HG03196 (cell line): ENCODE results near the gene TECTB.
A peak's percentile ranks its signal among the peaks of the same experiment; 100 is the strongest.

Source experiments
- ATAC-seq: cut with Tn5 transposase; IDR thresholded peaks from one replicate; pipeline ENCODE4 v1.9.1; 2021; ENCODE audit not compliant: unreplicated experiment

TECTB gene

DNA sequence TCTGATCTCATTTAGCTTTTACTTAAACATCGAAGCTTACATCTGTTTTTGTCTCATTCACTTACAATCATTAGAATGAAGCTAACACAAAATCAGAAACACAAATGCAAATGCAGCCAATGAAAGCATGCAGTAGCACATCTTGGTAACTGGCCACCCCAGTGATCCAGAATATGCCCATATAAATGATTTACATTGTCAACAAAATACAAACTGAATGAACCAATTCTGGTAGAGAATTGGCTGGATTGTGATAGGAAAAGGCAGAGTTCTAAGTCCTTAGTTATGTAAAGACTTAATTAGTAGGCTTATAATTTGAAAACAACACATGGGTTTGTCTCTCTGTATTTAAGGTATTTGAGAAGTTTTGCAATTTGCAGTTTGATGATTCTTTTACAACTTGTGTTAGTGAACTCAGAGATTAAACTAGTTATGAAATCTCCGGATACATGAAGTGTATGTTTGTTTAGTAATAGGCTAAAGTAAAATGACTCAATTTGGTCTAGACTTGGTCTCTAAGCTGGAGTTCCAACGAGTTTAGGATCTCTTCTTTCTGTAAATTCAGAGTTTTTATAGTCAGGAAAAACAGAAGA, 21.2 kb downstream of the TECTB start:
- ATAC-seq = no peak

DNA sequence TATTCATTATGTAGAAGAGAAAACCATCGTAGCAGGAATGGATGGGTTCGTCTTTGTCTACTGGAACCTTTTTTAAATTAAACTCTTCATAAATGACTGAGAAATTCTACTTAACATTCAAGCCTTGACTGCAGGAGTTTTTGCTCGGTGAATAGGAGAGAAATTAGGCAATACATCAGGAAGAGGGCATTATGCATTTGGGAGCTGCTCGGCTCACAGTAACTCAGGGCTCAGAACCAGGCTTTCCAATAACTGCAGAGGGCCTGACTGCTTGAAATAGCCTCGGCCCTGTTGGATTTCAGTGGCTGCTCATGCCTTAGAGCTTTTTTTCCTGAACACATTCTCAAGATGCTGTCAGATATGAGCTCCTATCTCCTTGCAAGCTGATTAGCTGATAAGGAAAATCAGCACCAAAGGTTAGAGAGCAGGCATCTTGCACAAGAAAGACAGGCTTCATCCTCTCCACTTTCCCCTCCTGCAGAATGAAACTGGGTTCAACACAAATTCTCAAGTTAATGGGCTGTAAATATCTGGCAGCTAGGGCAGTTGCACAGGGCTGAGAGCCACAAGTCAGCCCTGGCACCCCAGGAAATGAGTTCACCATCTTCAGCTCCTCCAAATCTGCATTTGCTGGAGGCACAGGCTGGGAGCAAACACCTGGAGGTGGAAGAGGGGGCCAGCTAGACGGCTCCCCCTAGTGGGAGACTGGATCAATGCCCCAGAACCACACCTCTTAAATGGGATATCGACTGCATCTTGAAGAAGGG, 24.3 kb downstream of the TECTB start:
- peak; percentile 61 for ATAC-seq

DNA sequence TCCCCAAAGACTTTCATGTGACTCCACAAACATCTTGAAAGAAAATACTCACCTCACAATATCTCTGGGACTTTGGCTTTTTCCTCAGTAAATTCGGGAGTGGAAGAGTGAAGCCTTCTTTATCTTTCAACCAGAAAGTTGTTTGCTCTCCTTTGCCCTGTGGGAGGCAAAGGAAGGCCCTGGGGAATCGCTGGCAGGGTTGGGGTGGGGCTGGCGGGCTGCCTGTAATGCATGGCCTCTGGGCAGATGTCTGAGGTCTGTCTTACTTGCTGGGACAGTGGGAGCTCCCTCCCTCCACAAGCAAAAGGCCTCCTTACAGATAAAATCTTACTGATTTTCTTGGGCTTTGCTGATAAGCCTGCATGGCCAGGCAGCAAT, 24.9 kb downstream of the TECTB start:
- no peak for ATAC-seq

DNA sequence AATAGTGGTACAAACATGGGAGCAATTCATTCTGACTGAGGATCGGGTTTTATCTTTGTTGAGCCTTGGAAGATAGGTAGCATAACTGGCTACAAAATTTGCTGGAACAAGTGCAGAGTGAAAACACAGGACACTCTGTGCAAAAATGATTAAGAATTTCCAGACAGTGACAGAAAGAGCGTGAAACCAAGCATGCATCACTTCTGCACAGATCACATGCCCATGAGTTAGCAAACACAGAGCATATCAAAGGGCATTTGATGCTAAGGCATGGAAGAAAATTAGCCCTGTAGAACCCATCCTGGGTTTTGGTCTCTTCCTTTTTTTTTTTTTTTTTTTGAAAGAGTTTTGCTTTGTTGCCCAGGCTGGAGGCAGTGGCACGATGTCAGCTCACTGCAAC, 28.3 kb downstream of the TECTB start:
- ATAC-seq = no peak

DNA sequence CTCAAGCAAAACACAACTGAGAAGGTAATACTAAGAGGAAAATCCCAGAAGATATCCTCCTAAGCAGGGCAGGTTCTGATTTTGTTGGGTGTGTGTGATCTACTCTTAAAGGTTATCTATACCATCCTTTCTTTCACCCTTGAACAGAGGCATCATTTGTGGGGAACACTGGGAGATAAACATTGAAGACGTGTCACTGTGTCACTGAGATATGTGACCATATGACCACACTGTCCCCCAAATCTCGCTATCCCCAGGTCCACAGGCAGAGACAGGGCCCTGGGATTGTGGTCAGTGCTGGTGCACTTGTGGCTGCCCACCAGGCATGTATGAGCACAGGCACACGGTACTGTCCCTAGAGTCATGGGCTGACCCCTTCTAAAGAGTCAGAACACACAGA, 30.0 kb downstream of the TECTB start:
- ATAC-seq = no peak

DNA sequence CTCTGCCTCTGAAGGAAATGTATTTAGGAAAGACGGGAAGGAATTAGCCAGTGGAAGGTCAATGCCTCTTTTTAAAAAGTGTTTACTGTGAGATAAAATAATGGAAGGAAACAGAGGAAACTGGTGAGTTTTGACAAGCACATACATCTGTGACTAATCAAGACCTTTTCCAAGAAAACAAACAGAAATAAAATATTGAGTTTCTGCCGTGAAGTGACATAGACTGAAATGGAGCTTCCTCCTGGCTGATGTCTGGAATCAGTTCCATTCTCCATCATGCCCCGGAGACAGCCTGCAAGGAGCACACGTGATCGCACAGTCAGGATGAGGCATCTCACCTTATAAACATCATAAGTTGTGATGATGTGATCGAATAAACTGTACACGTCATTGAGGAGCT, 30.7 kb downstream of the TECTB start:
- ATAC-seq = no peak

DNA sequence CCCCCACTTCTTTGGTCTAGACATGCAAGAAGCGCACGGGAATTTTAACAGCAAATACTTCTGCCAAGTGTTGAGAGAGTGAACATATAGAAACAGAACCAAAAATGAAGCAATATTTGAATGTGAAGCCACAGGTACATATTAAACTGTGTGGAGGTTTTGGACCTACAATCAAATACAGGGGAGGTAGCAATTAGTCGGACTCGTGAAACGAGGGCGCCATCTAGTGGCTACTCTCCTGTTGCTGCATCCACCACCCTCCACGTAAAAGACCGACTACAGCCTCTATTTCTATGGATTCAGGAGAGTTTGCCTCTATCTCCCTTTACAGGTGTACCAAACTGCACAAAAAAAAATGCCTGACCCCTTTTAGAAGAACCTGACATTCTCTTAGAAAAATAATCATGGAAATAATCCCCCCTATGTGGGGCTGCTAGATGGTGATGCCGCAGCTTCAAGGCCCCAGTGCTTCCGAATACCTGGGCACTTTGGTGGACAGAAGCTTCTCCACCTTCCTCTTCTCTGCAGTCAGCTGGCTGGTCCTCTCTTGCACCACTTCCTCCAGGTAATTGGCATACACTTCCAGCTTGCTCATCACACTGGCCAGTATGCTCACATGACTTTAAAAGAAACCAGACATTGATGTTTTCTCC, 31.7 kb downstream of the TECTB start:
- ATAC-seq = peak; percentile 76

DNA sequence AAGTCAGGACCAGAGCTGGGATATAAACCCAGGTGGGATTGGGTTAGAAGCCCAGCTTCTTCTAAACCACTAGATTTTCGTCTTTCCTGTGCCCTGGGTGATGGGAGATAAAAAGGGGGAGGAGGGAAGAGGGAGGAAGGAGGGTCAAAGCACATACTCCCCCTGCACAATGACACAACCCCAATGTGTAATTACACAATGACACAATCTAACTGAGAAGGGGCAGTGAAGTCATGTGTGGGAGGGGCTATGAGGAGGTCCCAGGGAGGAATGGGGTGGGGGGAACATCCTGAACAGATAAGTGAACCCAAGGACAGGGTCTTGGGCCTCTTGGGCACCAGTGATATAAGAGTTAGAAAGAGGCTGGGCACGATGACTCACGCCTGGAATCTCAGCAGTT, 44.5 kb downstream of the TECTB start:
- no peak for ATAC-seq

DNA sequence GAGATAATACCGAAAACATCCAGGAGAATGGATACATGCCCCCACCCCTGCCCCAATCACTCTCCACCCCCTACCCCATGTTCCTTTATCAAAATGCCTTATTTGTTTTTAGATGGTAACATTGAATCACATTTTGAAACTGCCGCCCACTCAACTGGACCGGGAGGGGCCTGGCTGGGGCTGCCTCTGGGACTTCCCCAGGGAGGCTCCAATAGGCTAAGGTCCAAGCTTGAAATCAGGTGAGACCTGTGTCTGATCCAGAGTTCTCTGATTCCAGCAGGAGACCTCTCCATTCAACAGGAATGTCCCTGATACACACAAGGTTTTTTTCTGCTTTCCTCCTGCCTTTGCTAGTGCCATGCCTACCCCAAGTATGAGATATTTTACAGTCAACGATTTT, 47.0 kb downstream of the TECTB start:
- no peak for ATAC-seq

DNA sequence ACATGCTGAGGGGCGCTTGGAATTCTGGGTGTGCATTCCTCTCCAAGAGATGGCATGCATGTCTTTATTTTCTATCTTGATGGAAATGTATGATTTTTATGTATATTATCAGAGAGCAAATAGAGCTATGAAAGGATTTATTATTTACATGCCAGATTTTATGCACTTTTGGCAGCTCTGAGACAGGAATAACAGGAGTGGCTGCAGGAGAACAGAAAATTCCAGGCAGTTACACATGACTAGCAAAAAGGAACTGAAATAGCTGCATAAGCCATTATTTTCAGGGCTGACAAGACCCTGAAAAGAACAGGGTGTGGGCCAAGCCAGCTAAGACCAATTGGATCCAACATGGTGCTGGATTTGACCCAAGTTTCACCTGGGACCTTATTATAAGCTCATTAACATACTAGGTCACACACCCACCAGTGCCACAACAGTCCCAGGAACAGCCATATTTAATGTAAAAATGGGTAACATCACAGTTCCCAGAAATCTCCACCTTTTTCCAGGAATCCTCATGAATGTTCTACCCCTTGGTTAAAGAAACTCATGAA, 47.5 kb downstream of the TECTB start:
- no peak for ATAC-seq

DNA sequence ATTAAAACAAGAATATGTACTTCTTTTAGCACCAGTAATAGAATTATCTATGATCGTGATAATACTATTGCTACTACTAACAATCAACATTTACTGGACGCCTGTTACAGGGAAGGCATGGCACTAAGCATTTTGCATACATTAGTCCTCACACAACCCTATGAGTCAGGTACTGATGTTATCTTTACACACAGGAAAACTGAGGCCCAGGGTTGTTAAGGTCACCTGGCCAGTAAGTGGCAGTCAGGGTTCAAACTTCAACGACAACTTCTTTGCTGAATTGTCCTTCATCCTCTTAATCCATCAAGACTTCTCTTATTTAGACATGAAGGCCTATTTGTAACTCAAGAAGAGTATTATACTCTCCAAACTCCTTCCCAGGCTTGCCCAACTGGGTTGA, 48.8 kb downstream of the TECTB start:
- ATAC-seq = no peak

DNA sequence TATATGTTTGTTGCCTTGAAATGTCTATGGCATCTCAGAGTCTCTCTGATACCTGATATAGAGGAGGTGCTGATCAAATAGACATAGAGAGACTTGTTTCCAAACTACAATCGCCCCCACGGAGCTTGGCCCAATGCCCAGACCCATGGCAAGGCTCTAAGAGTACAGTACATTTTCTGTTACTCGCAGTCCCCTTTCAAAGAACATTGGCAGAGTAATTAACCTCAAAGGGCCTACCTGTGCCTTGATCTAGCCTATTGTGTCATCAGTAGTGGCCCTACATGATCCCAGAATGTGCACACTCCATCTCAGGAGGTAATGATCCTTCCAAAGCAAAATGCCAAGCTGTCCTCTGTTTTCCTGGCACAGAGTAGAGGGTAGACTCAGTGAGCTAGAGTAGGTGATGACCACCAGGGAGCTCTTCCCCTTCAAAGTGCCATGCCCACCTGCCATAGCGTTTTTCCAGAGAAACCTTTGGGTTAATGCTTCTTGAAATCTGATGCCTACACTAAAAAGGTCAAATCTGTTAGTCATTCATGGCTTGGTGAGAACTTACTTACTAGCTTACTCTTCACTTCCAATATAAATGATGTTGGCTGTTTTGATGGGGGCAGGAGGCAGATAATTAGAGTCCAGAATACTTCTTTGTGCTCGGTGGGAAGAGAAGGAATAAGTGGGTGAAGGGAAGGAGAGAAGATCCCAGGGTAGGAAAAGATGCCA, 49.5 kb downstream of the TECTB start:
- ATAC-seq = no peak

DNA sequence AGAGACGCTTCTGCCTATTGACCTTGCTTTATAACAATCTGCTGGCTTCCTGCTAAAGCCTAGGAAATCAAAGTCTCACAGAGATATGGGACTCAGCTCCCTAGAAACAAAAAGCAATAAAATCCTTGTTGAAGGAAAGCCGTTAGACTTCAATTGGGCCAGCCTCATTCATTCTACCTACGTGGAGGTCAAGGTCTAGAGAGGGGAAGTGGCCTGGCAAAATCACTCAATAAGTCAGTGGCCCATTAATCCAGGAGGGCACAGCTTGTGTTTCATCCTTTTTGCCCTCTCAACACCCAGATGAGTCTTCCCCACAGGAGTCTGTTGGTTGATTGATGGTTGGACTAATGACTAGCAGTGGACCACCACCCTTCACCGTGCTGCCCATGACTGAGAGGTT, 50.3 kb downstream of the TECTB start:
- no peak for ATAC-seq

DNA sequence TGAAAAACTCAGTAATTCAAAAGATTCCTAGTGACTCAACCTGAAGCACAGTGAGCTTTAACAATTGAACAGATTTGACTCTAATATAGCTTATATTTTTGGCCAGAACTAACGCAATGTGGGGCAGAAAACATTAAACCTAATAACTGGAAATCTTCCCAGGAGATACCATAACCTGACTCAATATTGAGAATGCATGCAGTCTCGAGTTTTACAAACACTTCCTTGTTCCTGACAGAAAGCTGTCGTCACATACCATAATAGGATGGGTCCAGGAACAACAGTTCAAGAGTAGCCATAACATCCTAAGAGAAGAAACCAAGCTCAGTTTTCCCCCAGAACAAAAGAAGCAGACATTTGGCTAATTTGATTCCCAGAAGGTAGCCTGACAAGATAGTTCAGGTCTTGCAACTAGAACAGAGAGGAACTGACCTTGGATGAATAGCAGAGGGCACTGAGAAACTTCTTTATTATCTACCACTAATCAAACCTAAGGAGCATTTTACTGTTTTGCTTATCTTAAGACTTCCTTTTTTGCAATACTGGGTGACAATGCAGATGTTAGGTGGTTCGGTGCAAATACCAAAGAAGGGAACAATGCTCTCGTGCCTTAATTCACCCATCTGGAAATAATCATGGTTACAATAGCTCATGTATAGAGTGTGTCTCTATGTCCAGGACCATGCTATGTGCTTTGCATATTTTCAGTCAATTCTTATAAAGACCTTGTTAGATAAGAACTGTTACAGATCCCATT, 52.1 kb downstream of the TECTB start:
- ATAC-seq = no peak

DNA sequence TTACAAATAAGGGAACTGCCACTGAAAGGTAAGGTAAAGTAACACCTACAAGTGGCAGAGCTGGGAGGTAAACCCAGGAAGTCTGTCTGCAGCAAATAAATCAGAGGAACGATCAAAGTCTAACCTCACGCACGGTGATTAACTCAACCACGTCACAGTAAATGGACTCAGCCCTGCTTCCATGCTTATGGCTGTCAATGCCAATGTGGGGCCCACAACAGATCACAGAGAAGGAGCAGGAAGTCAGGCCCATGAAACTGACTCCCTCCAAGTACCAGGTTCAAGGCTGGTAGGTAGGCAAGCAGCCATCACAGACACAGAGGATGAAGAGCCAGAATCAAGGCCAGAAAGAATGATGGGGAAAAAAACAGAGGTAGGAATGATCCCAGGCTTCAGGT, 52.7 kb downstream of the TECTB start:
- ATAC-seq = no peak

DNA sequence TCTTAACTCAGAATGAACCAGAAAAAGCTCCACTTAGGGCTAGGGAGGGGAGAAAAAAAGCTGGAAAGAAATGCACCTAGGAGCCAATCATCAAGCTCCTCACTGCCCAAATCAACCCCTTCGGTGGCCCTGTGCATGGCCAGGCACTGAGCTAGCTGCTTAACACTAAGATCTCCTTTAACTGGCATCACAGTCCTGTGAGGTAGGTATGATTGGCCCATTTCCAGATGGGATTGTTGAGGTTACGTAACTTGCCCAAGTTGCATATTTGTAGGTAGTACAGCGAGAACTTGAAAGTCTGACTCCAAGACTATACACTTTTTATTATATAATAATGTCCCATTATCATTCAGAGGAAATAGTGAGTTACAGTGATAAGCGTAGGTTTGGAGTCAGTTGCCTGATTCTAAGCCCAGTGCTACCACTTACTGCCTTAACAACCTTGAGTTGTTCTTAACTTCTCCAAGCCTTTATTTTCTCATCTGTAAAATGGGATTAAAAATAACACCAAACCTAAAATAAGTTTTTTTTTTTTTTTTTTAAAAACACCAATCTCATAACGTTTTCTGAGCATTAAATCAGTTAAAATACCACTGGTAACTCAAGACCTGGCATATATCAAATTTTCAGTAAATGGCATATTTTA, 53.5 kb downstream of the TECTB start:
- ATAC-seq = no peak

DNA sequence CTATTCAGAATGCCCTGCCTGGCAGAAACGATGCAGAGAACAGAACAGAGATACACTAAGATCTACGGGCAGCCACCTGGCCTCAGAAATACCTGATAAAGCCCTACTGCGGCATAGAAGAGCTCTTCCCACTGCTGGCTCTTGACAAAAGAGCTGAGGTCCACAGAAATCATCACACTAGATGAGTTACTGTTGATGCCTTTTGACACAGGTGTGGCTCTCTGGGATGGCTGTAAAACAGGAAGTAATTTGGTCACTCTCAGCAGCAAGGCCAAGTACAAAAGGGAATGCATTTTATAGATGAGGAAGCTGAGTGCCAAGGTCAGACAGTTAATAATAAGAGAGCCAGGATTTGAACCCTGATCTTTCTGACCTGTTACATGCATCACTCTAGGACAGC, 55.8 kb downstream of the TECTB start:
- ATAC-seq = no peak

DNA sequence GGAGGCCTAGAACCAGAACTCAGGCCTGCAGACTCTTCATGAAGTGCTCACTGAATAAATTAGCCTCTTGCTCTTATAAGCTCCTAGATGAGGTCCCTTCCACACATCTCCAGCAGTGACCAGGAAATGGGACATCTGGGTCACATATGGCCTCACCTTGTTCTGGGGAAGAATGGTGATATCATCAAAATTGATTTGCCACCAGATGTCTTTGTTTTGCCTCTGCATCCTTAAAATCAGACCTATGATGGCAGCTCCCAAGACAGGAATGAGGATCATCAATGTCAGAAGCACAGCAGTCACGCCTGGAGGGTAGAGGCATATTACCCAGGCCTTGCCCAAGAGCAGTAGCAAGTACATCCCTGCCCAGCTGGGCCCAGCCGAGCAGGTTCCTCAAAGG, 57.4 kb downstream of the TECTB start:
- no peak for ATAC-seq

DNA sequence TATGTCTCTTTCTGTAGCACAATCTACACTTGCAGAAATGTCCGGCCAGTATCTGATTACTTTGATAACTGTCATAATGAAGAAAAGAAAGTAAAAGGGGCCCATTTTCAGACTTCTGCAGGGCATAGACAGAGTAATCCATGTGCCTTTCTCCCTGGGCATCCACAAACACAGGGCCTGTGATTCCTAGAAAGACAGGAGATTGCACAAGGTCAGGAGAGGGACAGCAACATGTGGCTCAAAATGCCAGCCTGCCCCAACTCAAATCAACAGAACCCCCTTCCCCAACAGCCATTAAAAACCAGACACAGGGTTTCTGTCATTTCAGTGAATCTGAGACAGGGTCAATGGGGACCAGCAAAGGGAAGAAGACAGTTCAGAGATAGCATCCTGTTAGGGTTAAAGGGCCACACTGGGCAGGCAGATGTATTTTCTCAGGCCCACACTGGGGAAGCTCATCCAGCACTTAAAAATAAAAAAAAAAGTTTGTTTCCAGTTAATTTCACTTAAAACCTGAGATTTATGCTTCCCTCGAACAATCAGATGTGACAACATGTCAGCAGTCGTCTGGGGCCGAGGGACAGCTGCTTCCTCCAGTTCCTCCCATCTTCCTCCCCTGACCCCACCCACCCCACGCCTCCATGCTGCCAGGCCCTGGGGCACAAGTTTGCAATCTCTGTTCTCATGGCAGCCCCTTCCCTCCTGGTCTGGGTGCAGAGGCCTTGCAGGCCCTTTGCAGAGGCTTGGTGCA, 60.0 kb downstream of the TECTB start:
- ATAC-seq = no peak

DNA sequence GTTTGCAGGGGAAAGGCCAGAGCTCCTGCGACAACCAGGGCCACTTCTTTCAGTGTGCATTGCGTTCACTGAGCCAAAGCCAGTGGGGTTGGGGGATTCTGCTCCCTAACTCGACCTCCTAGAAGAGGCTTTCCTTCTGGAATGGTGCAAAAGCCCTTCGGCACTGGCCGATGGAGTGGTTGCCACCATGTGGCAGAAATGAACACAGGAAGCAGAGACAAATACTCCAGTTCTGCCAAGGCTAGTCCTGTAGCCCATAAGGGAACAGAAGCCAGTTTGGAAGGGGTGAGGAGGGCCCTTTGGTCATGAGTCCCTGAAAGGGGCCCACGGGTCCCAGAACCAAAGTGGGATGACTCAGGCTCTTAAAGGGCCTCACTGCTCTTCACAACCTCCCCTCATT, 61.1 kb downstream of the TECTB start:
- ATAC-seq = no peak
